GM12878 (cell line): Measurements from ENCODE around the gene RANBP3. TPM values are rescaled to one million over a fixed set of nuclear protein-coding genes. Genes with fewer than 3 reads are reported as not detected.

Experiments used
- ATAC-seq: fragments of 200-7000 bp; cut with Tn5 transposase; 3 replicates; pipeline ENCODE4 v1.9.1; 2020; ENCODE audit warnings: mild to moderate bottlenecking, moderate library complexity
- BruUV-seq: library from RNA; stranded (reverse); fragments of 400-500 nt; replicated peaks from 2 replicates; lab custom pipeline; 2021; lab: Mats Ljungman, UMichigan
- CTCF ChIA-PET: fragments of 300-600 bp; sonication (Branson Sonifier 250); formaldehyde crosslinking; extraction: SDS; loops from one replicate; lab custom pipeline; 2021; ENCODE audit warnings: inconsistent platforms; lab: Yijun Ruan, JAX
- POLR2A ChIA-PET: fragments of 350-600 bp; formaldehyde crosslinking; extraction: SDS; loops from one replicate; lab custom pipeline; 2021; ENCODE audit warnings: inconsistent platforms; lab: Charles Lee
- RAD21 ChIA-PET: fragments of 300-600 bp; sonication (Branson Sonifier 250); formaldehyde crosslinking; loops from one replicate; lab custom pipeline; 2023; ENCODE audit warnings: antibody characterized with exemption; ENCODE audit not compliant: unreplicated experiment; lab: Charles Lee
- SMC1A ChIA-PET: fragments of 300-600 bp; sonication (Branson Sonifier 250); formaldehyde crosslinking; loops from one replicate; lab custom pipeline; 2023; ENCODE audit not compliant: unreplicated experiment, uncharacterized antibody; lab: Charles Lee
- DNase-seq: peaks from one replicate; pipeline ENCODE4 v3.0.0-alpha.2; 2011; ENCODE audit warnings: low read depth, low spot score
- FAIRE-seq: peaks from 3 replicates; lab custom pipeline; 2011; peaks lifted over from hg19 to GRCh38; lab: Jason Lieb, UNC
- H2AFZ ChIP-seq: 2 replicates; pipeline ENCODE4 v1.6.0; 2011; ENCODE audit warnings: low read depth, low read length, control low read depth; ENCODE audit not compliant: control insufficient read depth
- H3K27ac ChIP-seq: 2 replicates; pipeline ENCODE4 v1.5.1; 2011; ENCODE audit warnings: control low read depth; ENCODE audit not compliant: control insufficient read depth, insufficient read depth
- H3K27me3 ChIP-seq, 2 experiments: replicated peaks in 1 of 2; 2 replicates each; pipeline versions ENCODE4 v1.6.0 to v1.6.1; 2011; ENCODE audit warnings: low read length in 1 of 2; ENCODE audit not compliant: control insufficient read depth in 2 of 2, insufficient read depth in 2 of 2
- H3K36me3 ChIP-seq, 2 experiments: 2 replicates each; pipeline ENCODE4 v1.5.1; 2011; ENCODE audit warnings: low read length in 1 of 2; ENCODE audit not compliant: control insufficient read depth in 2 of 2, insufficient read depth in 2 of 2
- H3K4me1 ChIP-seq: 2 replicates; pipeline ENCODE4 v1.6.1; 2011; ENCODE audit warnings: mild to moderate bottlenecking, low read length, moderate library complexity, mixed read lengths; ENCODE audit not compliant: control insufficient read depth, insufficient read depth
- H3K4me2 ChIP-seq: 2 replicates; pipeline ENCODE4 v1.6.0; 2011; ENCODE audit warnings: control low read depth; ENCODE audit not compliant: control insufficient read depth, insufficient read depth
- H3K4me3 ChIP-seq: fragments of 200-600 bp; sonication (generic); 2 replicates; pipeline ENCODE4 v1.5.1; 2016
- H3K79me2 ChIP-seq: 2 replicates; pipeline ENCODE4 v1.6.0; 2011; ENCODE audit warnings: low read length; ENCODE audit not compliant: control insufficient read depth, insufficient read depth
- H3K9ac ChIP-seq: 2 replicates; pipeline ENCODE4 v1.8.0; 2011; ENCODE audit warnings: low read length, control low read depth, mixed read lengths; ENCODE audit not compliant: control insufficient read depth, insufficient read depth
- H3K9me3 ChIP-seq: replicated peaks from 3 replicates; pipeline ENCODE4 v1.5.1; 2011; ENCODE audit warnings: mild to moderate bottlenecking, low read length; ENCODE audit not compliant: control insufficient read depth, insufficient read depth
- H4K20me1 ChIP-seq: 2 replicates; pipeline ENCODE4 v1.6.0; 2011; ENCODE audit not compliant: control insufficient read depth, insufficient read depth
- ATF2 ChIP-seq: IDR thresholded peaks from 2 replicates; pipeline ENCODE4 v1.6.1; 2012; ENCODE audit warnings: low read length, inconsistent platforms
- ATF3 ChIP-seq: IDR thresholded peaks from 2 replicates; pipeline ENCODE4 v1.6.1; 2011; ENCODE audit warnings: low read depth, mild to moderate bottlenecking, low read length, moderate library complexity, borderline replicate concordance; ENCODE audit errors: extremely low read depth
- CREM ChIP-seq: IDR thresholded peaks from 2 replicates; pipeline ENCODE4 v1.6.1; 2014; ENCODE audit warnings: antibody characterized with exemption, low read depth
- E2F4 ChIP-seq: IDR thresholded peaks from 2 replicates; pipeline ENCODE4 v1.6.1; 2012; ENCODE audit warnings: low read depth, low read length, improper control_type of control experiment
- ELK1 ChIP-seq: IDR thresholded peaks from 2 replicates; pipeline ENCODE4 v1.6.1; 2012; ENCODE audit warnings: low read depth, low read length, improper control_type of control experiment
- HDGF ChIP-seq: fragments of 450-650 bp; IDR thresholded peaks from 2 replicates; pipeline ENCODE4 v1.6.1; 2016; ENCODE audit warnings: antibody characterized with exemption
- JUND ChIP-seq: IDR thresholded peaks from 2 replicates; pipeline ENCODE4 v1.6.1; 2012; ENCODE audit warnings: low read depth, mild to moderate bottlenecking, low read length, improper control_type of control experiment, moderate library complexity
- NR2C1 ChIP-seq: fragments of 450-650 bp; IDR thresholded peaks from 2 replicates; pipeline ENCODE4 v1.6.1; 2017; ENCODE audit warnings: antibody characterized with exemption, mild to moderate bottlenecking, moderate library complexity
- SIN3A ChIP-seq: IDR thresholded peaks from 2 replicates; pipeline ENCODE4 v1.6.1; 2012; ENCODE audit warnings: low read depth, low read length, improper control_type of control experiment
- TBL1XR1 ChIP-seq: IDR thresholded peaks from 2 replicates; pipeline ENCODE4 v1.6.1; 2012; ENCODE audit warnings: low read depth, low read length, improper control_type of control experiment
- YY1 ChIP-seq: IDR thresholded peaks from 2 replicates; pipeline ENCODE4 v1.6.1; 2011; ENCODE audit warnings: low read depth, mild to moderate bottlenecking, low read length
- ZNF274 ChIP-seq: IDR thresholded peaks from one replicate; pipeline ENCODE4 v1.8.0; 2011; ENCODE audit not compliant: insufficient read length, insufficient read depth
- ZNF622 ChIP-seq: fragments of 450-650 bp; IDR thresholded peaks from 2 replicates; pipeline ENCODE4 v1.6.1; 2017; ENCODE audit warnings: mild to moderate bottlenecking, inconsistent platforms
- WGBS: methylation state at CpG from one replicate; pipeline ENCODE4 v1.1.6; 2016; ENCODE audit warnings: low lambda C conversion rate; ENCODE audit not compliant: insufficient replicate concordance, insufficient coverage; ENCODE audit errors: missing lambda C conversion rate; 5-methylcytosine and 5-hydroxymethylcytosine counted together
- in situ Hi-C: fragments of 300-500 bp; cut with MboI; formaldehyde crosslinking; loops from 9 replicates; pipeline ENCODE4 v1.14.3; 2018; ENCODE audit warnings: mixed read lengths
- intact Hi-C: fragments of 100-400 bp; cut with micrococcal nuclease; formaldehyde crosslinking; loops from one replicate; pipeline ENCODE4 v1.14.2; 2022; ENCODE audit not compliant: unreplicated experiment
- polyA plus RNA-seq, 11 experiments: library from polyadenylated mRNA; depleted of rRNA in 4 of 11; unstranded in 6 of 11; stranded (reverse) in 5 of 11; fragments of >200 nt; fragmentation: Nextera tagmentation in 4 of 11; fragmentation: Illumina TruSeq in 1 of 11; extraction: Ambion mirVana in 4 of 11; extraction: Trizol in 1 of 11; gene quantifications; 1 replicate in 1 of 11; 2 replicates in 10 of 11; pipeline versions ENCODE4 v1.2.1 to v1.2.3, GENCODE V29; 2011 to 2016; ENCODE audit warnings: inconsistent platforms in 2 of 11, missing spikeins in 2 of 11, low read depth in 1 of 11
- total RNA-seq, 4 experiments: library from RNA; depleted of rRNA in 3 of 4; stranded (reverse); fragments of >200 nt in 3 of 4; fragmentation: Illumina TruSeq in 1 of 4; extraction: Trizol in 1 of 4; gene quantifications; 2 replicates each; pipeline versions ENCODE4 v1.2.1 to v1.2.3, GENCODE V29; 2013 to 2021

Gene RANBP3
- total and polyA plus RNA-seq, 10 of the 15 experiments (the other 5 are each of a cell fraction or from before 2014, with no cell fraction given) = 1.1 to 81.6 (median 60.0) TPM

DNA sequence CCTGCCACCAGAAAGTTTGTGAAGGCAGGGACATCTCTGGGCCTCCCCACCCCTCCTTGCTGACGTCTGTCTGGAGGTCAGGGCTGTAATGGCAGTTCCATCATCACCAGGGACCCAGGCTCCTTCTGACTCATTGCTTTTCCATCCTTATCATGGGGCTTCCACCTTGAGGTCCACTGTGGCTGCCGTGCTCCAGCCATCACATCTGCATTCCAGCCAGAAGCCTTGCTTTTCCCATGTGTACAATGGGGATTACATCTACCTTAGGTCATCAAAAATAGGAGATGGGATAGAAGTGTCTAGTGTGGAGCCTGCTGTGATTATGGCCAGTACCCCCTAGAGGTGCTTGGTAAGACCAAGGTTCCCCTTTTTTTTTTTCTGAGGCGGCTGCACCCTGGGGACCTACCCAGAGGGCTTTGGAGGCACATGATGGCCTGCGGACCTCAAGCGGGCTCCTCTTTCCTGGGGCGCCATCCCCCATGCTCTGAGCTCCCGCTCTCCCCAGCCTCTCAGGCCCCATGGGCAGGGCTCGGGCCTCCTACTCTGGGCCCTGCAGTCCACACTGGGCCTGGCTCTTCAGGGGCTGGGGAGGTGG, 13.4 kb upstream of the RANBP3 start:
- H3K79me2 ChIP-seq = no peaks in the 10 kb centered on the region
- H3K4me1 ChIP-seq = peaks cover 8% of the 10 kb centered on the region
- H3K4me2 ChIP-seq = no peak overlapping the region
- H3K4me3 ChIP-seq = no peak overlapping the region
- H3K27me3 ChIP-seq = no peaks in the 10 kb centered on the region
- no peak overlapping the region for H3K27ac ChIP-seq
- no peaks in the 10 kb centered on the region for H3K36me3 ChIP-seq
- no peak overlapping the region for H3K9ac ChIP-seq
- in situ Hi-C loops (no loop called here), intact Hi-C loops (no loop called here)
- TF ChIP-seq TBL1XR1 = no peak
- no peak for TF ChIP-seq ATF3
- no peak for TF ChIP-seq ZNF622
- TF ChIP-seq YY1 = no peak
- TF ChIP-seq SIN3A = no peak
- TF ChIP-seq JUND = no peak
- no peak for TF ChIP-seq CREM
- no peak for TF ChIP-seq ZNF274
- TF ChIP-seq NR2C1 = no peak
- no peak for TF ChIP-seq ATF2
- no peak for TF ChIP-seq ELK1
- no peak for TF ChIP-seq E2F4
- no peak for TF ChIP-seq HDGF
- ChIA-PET SMC1A (no interaction called here), POLR2A (interaction anchor here (0.6 kb wide), 1 partner anchor 148 kb away, joined by 4 read pairs; no protein-coding TSS in a partner anchor), RAD21 (no interaction called here), CTCF (interaction anchor here (1.0 kb wide), 1 partner anchor 24 kb away, joined by 3 read pairs; no protein-coding TSS in a partner anchor)
- H3K9me3 ChIP-seq = no peaks in the 10 kb centered on the region
- BruUV-seq = no TSS peak
- WGBS = 63% methylated on average over 7 of the region's 8 CpGs
- DNase-seq (no peak), ATAC-seq (no peak), FAIRE-seq (no peak)
- no peaks in the 10 kb centered on the region for H4K20me1 ChIP-seq
- no peak overlapping the region for H2AFZ ChIP-seq
